C4-2B (cell line): Measurements from ENCODE around the gene CDK17.

Experiments used
- CTCF ChIP-seq: fragments of 450-650 bp; conservative IDR thresholded peaks from 2 replicates; pipeline ENCODE4 v1.5.1; 2017; ENCODE audit warnings: mild to moderate bottlenecking
- ZFX ChIP-seq: fragments of 450-650 bp; IDR thresholded peaks from 2 replicates; pipeline ENCODE4 v1.6.1; 2017

- TF ChIP-seq CTCF = no peak
- no peak for TF ChIP-seq ZFX
Measured at GRCh38 chr12:96239711-96240635, 160.3 kb downstream of the CDK17 start.
